ENCODE measurements around the gene AKT2. TPM values are rescaled to one million over a fixed set of nuclear protein-coding genes. Genes with fewer than 3 reads are reported as not detected.

Gene AKT2
- total RNA-seq, 1 experiment from 2014 or later, result 146 TPM

DNA sequence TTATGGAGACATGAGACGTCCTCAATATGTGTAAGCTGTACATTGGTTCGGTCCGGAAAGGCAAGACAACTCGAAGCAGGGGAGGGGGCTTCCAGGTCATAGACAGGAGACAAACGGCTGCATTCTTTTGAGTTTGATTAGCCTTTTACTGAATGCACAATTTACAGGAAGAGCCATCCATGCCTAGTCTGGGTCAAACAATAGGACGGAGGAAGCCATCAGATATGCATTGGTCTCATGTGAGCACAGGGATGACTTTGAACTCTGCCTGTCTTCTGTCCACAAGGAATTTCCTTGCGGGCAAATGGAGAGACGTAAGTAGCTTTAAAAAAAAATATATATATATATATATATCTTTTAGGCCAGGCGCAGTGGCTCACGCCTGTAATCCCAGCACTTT, 56.8 kb downstream of the AKT2 start:
- Histone ChIP-seq H3K9me3 (ENCODE audit: low read depth, low read length, poor library complexity, severe bottlenecking) (no peaks in the 10 kb centered on the region), H3K4me3 (ENCODE audit: low read depth, low read length, poor library complexity, severe bottlenecking) (no peak overlapping the region), H3K36me3 (ENCODE audit: insufficient read depth, low read length, poor library complexity, severe bottlenecking) (no peaks in the 10 kb centered on the region), H3K27me3 (replicated peaks; ENCODE audit: insufficient read depth, low read depth, low read length, poor library complexity) (peaks cover 3% of the 10 kb centered on the region), H3K27ac (ENCODE audit: low read depth, low read length, poor library complexity, severe bottlenecking) (no peak overlapping the region), H3K4me1 (ENCODE audit: insufficient read depth, low read length, poor library complexity, severe bottlenecking) (peaks cover 7% of the 10 kb centered on the region)
- TF ChIP-seq CTCF (conservative IDR thresholded peaks at IDR 0.05; ENCODE audit: low read depth, low read length), result no peak
- no peak for TF ChIP-seq EZH2 (IDR thresholded peaks at IDR 0.05; ENCODE audit: borderline replicate concordance, low read depth, low read length, poor library complexity, severe bottlenecking)
- intact Hi-C loops (cut with micrococcal nuclease; ENCODE audit: unreplicated experiment), result no loop called here
- BruUV-seq (replicated peaks), result no TSS peak
- ChIA-PET CTCF (interaction anchor here (0.6 kb wide), 1 partner anchor 139 kb away, joined by 3 read pairs; no protein-coding TSS in a partner anchor), POLR2A (ENCODE audit: low non-redundant PET) (no interaction called here)
- no peak for DNase-seq (ENCODE audit: low spot score)

GRCh38 chr19:40225440-40226305, 59.5 kb downstream of the AKT2 start:
- Histone ChIP-seq H3K27ac (ENCODE audit: low read depth, low read length, poor library complexity, severe bottlenecking) (no peak overlapping the region), H3K4me1 (ENCODE audit: insufficient read depth, low read length, poor library complexity, severe bottlenecking) (peaks cover 6% of the 10 kb centered on the region), H3K36me3 (ENCODE audit: insufficient read depth, low read length, poor library complexity, severe bottlenecking) (no peaks in the 10 kb centered on the region), H3K4me3 (ENCODE audit: low read depth, low read length, poor library complexity, severe bottlenecking) (no peak overlapping the region), H3K27me3 (replicated peaks; ENCODE audit: insufficient read depth, low read depth, low read length, poor library complexity) (peaks cover 3% of the 10 kb centered on the region), H3K9me3 (ENCODE audit: low read depth, low read length, poor library complexity, severe bottlenecking) (no peaks in the 10 kb centered on the region)
- ChIA-PET POLR2A (ENCODE audit: low non-redundant PET) (no interaction called here), CTCF (no interaction called here)
- no peak for TF ChIP-seq EZH2 (IDR thresholded peaks at IDR 0.05; ENCODE audit: borderline replicate concordance, low read depth, low read length, poor library complexity, severe bottlenecking)
- TF ChIP-seq CTCF (conservative IDR thresholded peaks at IDR 0.05; ENCODE audit: low read depth, low read length), result no peak
- intact Hi-C loops (cut with micrococcal nuclease; ENCODE audit: unreplicated experiment), result no loop called here
- no peak for DNase-seq (ENCODE audit: low spot score)
- BruUV-seq (replicated peaks), result no TSS peak

GRCh38 chr19:40224342-40225150, 60.6 kb downstream of the AKT2 start:
- POLR2A ChIA-PET (ENCODE audit: low non-redundant PET), result no interaction called here
- BruUV-seq (replicated peaks), result no TSS peak
- DNase-seq (ENCODE audit: low spot score), result no peak
- TF ChIP-seq EZH2 (IDR thresholded peaks at IDR 0.05; ENCODE audit: borderline replicate concordance, low read depth, low read length, poor library complexity, severe bottlenecking) (no peak), CTCF (conservative IDR thresholded peaks at IDR 0.05; ENCODE audit: low read depth, low read length) (no peak)
- Histone ChIP-seq H3K4me3 (ENCODE audit: low read depth, low read length, poor library complexity, severe bottlenecking) (no peak overlapping the region), H3K9me3 (ENCODE audit: low read depth, low read length, poor library complexity, severe bottlenecking) (no peaks in the 10 kb centered on the region), H3K4me1 (ENCODE audit: insufficient read depth, low read length, poor library complexity, severe bottlenecking) (no peaks in the 10 kb centered on the region), H3K27ac (ENCODE audit: low read depth, low read length, poor library complexity, severe bottlenecking) (no peak overlapping the region), H3K36me3 (ENCODE audit: insufficient read depth, low read length, poor library complexity, severe bottlenecking) (no peaks in the 10 kb centered on the region), H3K27me3 (replicated peaks; ENCODE audit: insufficient read depth, low read depth, low read length, poor library complexity) (peaks cover 3% of the 10 kb centered on the region)
- intact Hi-C loops (cut with micrococcal nuclease; ENCODE audit: unreplicated experiment), result no loop called here
- CTCF ChIA-PET, result no interaction called here
